Measurements from ENCODE around the gene SLC2A6. TPM values are rescaled to one million over a fixed set of nuclear protein-coding genes. Genes with fewer than 3 reads are reported as not detected.

SLC2A6 gene
- total and polyA plus RNA-seq, 11 donors, result 1.8 to 10.4 (median 3.2) TPM

GRCh38 chr9:133505901-133506652 is 27.2 kb upstream of the SLC2A6 start:
- Histone ChIP-seq H3K27ac (peak overlapping the region in 10 of 12 donors; percentile 26 to 77 (median 50)), H3K36me3 (no peaks in the 10 kb centered on the region), H3K9me3 (peaks cover 0 to 23% (median 18%) of the 10 kb centered on the region in 12 donors), H3K4me3 (no peak overlapping the region), H3K4me1 (peaks cover 0 to 39% (median 27%) of the 10 kb centered on the region in 12 donors), H3K27me3 (no peaks in the 10 kb centered on the region)
- DNase-seq (peak; percentile 73 to 90 (median 88)), ATAC-seq (peak; percentile 39 to 81 (median 74))
- intact Hi-C loops (cut with DNase I), result no loop called here
- 53 to 64% (median 60%) methylated on average over 21 to 23 of the region's 23 CpGs for WGBS, 4 donors
- TF ChIP-seq CTCF (IDR thresholded peaks at IDR 0.05) (no peak), POLR2A (IDR thresholded peaks at IDR 0.05) (no peak)

- DNase-seq (peak in 2 of 5 donors; percentile 56 to 58), ATAC-seq (peak in 3 of 4 donors; percentile 12 to 60 (median 38))
- Histone ChIP-seq H3K4me1 (peaks cover 0 to 39% (median 27%) of the 10 kb centered on the region in 12 donors), H3K4me3 (no peak overlapping the region), H3K9me3 (peaks cover 0 to 25% (median 18%) of the 10 kb centered on the region in 12 donors), H3K27ac (peak overlapping the region in 9 of 12 donors; percentile 26 to 77 (median 46)), H3K27me3 (no peaks in the 10 kb centered on the region), H3K36me3 (no peaks in the 10 kb centered on the region)
- 76 to 85% (median 82%) methylated on average over 9 to 13 of the region's 13 CpGs for WGBS, 4 donors
- TF ChIP-seq CTCF (IDR thresholded peaks at IDR 0.05) (no peak), POLR2A (IDR thresholded peaks at IDR 0.05) (no peak)
- intact Hi-C loops (cut with DNase I), result no loop called here
These were observed 26.4 kb upstream of the SLC2A6 start for GRCh38 chr9:133505186-133505830.

- DNase-seq (no peak), ATAC-seq (no peak)
- H3K9me3 ChIP-seq, result peaks cover 0 to 25% (median 18%) of the 10 kb centered on the region in 12 donors
- H3K27ac ChIP-seq, result no peak overlapping the region
- intact Hi-C loops (cut with DNase I), result no loop called here
- peaks cover 0 to 36% (median 18%) of the 10 kb centered on the region in 12 donors for H3K4me1 ChIP-seq
- H3K36me3 ChIP-seq, result no peaks in the 10 kb centered on the region
- no peak overlapping the region for H3K4me3 ChIP-seq
- TF ChIP-seq POLR2A (IDR thresholded peaks at IDR 0.05) (no peak), CTCF (IDR thresholded peaks at IDR 0.05) (no peak)
- 97 to 99% (median 99%) methylated on average over 1 of the region's 1 CpG for WGBS, 4 donors
- H3K27me3 ChIP-seq, result no peaks in the 10 kb centered on the region
These were observed 23.2 kb upstream of the SLC2A6 start for GRCh38 chr9:133502112-133502511.

GRCh38 chr9:133499892-133500270 is 21.0 kb upstream of the SLC2A6 start:
- H3K4me3 ChIP-seq, result no peak overlapping the region
- 72 to 82% (median 79%) methylated on average over 12 of the region's 12 CpGs for WGBS, 4 donors
- DNase-seq (peak in 2 of 5 donors; percentile 17 to 22), ATAC-seq (no peak)
- no peak for TF ChIP-seq POLR2A (IDR thresholded peaks at IDR 0.05)
- TF ChIP-seq CTCF (IDR thresholded peaks at IDR 0.05), result no peak
- intact Hi-C loops (cut with DNase I), result no loop called here
- H3K9me3 ChIP-seq, result peaks cover 0 to 25% (median 18%) of the 10 kb centered on the region in 12 donors
- H3K36me3 ChIP-seq, result no peaks in the 10 kb centered on the region
- peaks cover 0 to 16% (median 6%) of the 10 kb centered on the region in 12 donors for H3K4me1 ChIP-seq
- no peak overlapping the region for H3K27ac ChIP-seq
- peaks cover 0 to 2% (median 0%) of the 10 kb centered on the region in 9 donors for H3K27me3 ChIP-seq

Data from heart left ventricle (tissue), 16 donors.